WTC11 (cell line): Measurements from ENCODE around the gene P3H3. TPM values are rescaled to one million over a fixed set of nuclear protein-coding genes. Genes with fewer than 3 reads are reported as not detected.

Experiments used
- ATAC-seq: fragments of 200-7000 bp; cut with Tn5 transposase; 2 replicates; pipeline ENCODE4 v1.10.0; 2021; ENCODE audit warnings: mild to moderate bottlenecking, moderate library complexity
- CTCF ChIA-PET: fragments of 300-600 bp; sonication (Branson Sonifier 250); formaldehyde crosslinking; loops from one replicate; lab custom pipeline; 2021; ENCODE audit warnings: antibody characterized with exemption; lab: Charles Lee
- POLR2A ChIA-PET: fragments of 350-600 bp; sonication (Branson Sonifier 250); formaldehyde crosslinking; loops from one replicate; lab custom pipeline; 2021; ENCODE audit warnings: antibody characterized with exemption; lab: Charles Lee
- DNase-seq: peaks from one replicate; pipeline ENCODE4 v3.0.0; 2021; ENCODE audit warnings: low spot score
- H3K27ac Mint-ChIP-seq: 2 replicates; pipeline ENCODE4 v1.8.0; 2021; ENCODE audit warnings: mixed read lengths
- H3K27me3 Mint-ChIP-seq: 2 replicates; pipeline ENCODE4 v1.8.0; 2021; ENCODE audit warnings: low read depth, mild to moderate bottlenecking, moderate library complexity, mixed read lengths
- H3K36me3 Mint-ChIP-seq: 2 replicates; pipeline ENCODE4 v1.8.0; 2021; ENCODE audit warnings: mixed read lengths
- H3K4me1 Mint-ChIP-seq: 2 replicates; pipeline ENCODE4 v1.8.0; 2022; ENCODE audit warnings: mixed read lengths
- H3K4me3 Mint-ChIP-seq: 2 replicates; pipeline ENCODE4 v1.8.0; 2021; ENCODE audit warnings: mild to moderate bottlenecking, moderate library complexity, mixed read lengths
- H3K9me3 Mint-ChIP-seq: 2 replicates; pipeline ENCODE4 v1.8.0; 2021; ENCODE audit warnings: mixed read lengths
- CREB1 ChIP-seq: sonication (generic); formaldehyde crosslinking; IDR thresholded peaks from 2 replicates; pipeline ENCODE4 v1.8.0; 2023; ENCODE audit warnings: mild to moderate bottlenecking, missing genetic modification reagents
- CREM ChIP-seq: sonication (generic); formaldehyde crosslinking; IDR thresholded peaks from 2 replicates; pipeline ENCODE4 v1.8.1; 2022; ENCODE audit warnings: mild to moderate bottlenecking, missing genetic modification reagents, moderate library complexity
- ESRRA ChIP-seq: sonication (generic); formaldehyde crosslinking; IDR thresholded peaks from 2 replicates; pipeline ENCODE4 v1.8.1; 2022; ENCODE audit warnings: mild to moderate bottlenecking, missing genetic modification reagents, borderline replicate concordance
- FOXJ3 ChIP-seq: sonication (generic); formaldehyde crosslinking; IDR thresholded peaks from 2 replicates; pipeline ENCODE4 v1.9.0; 2021; ENCODE audit warnings: missing genetic modification reagents, mild to moderate bottlenecking, borderline replicate concordance
- FOXP4 ChIP-seq: sonication (generic); formaldehyde crosslinking; IDR thresholded peaks from 2 replicates; pipeline ENCODE4 v1.8.0; 2022; ENCODE audit warnings: mild to moderate bottlenecking, missing genetic modification reagents
- IRF2 ChIP-seq: sonication (generic); formaldehyde crosslinking; IDR thresholded peaks from 2 replicates; pipeline ENCODE4 v1.8.0; 2022; ENCODE audit warnings: low read depth, missing genetic modification reagents, borderline replicate concordance
- KAT7 ChIP-seq: sonication (generic); formaldehyde crosslinking; IDR thresholded peaks from 2 replicates; pipeline ENCODE4 v1.8.1; 2023; ENCODE audit warnings: missing genetic modification reagents, mild to moderate bottlenecking, borderline replicate concordance
- MLX ChIP-seq: sonication (generic); formaldehyde crosslinking; IDR thresholded peaks from 2 replicates; pipeline ENCODE4 v1.8.1; 2023; ENCODE audit warnings: mild to moderate bottlenecking, missing genetic modification reagents, moderate library complexity
- MXD4 ChIP-seq: fragments of 250-450 bp; sonication (Bioruptor Pico); IDR thresholded peaks from 2 replicates; pipeline ENCODE4 v1.8.0; 2021; ENCODE audit warnings: mild to moderate bottlenecking, moderate library complexity, borderline replicate concordance
- MYBL2 ChIP-seq: sonication (generic); formaldehyde crosslinking; IDR thresholded peaks from 2 replicates; pipeline ENCODE4 v1.8.1; 2023; ENCODE audit warnings: mild to moderate bottlenecking, moderate library complexity, missing genetic modification reagents
- PRRX2 ChIP-seq: fragments of 250-450 bp; sonication (Bioruptor Pico); IDR thresholded peaks from 2 replicates; pipeline ENCODE4 v1.8.0; 2021; ENCODE audit warnings: mild to moderate bottlenecking
- RELA ChIP-seq: sonication (generic); formaldehyde crosslinking; IDR thresholded peaks from 2 replicates; pipeline ENCODE4 v1.8.1; 2022; ENCODE audit warnings: missing genetic modification reagents, mild to moderate bottlenecking, borderline replicate concordance
- RORB ChIP-seq: fragments of 250-450 bp; sonication (Bioruptor Pico); IDR thresholded peaks from 2 replicates; pipeline ENCODE4 v1.9.0; 2021; ENCODE audit warnings: mild to moderate bottlenecking
- SMAD3 ChIP-seq: sonication (generic); formaldehyde crosslinking; IDR thresholded peaks from 2 replicates; pipeline ENCODE4 v1.8.0; 2022; ENCODE audit warnings: missing genetic modification reagents, mild to moderate bottlenecking, borderline replicate concordance
- SP1 ChIP-seq: sonication (generic); formaldehyde crosslinking; conservative IDR thresholded peaks from 2 replicates; pipeline ENCODE4 v1.8.1; 2022; ENCODE audit warnings: missing genetic modification reagents
- STAT6 ChIP-seq: sonication (generic); formaldehyde crosslinking; conservative IDR thresholded peaks from 2 replicates; pipeline ENCODE4 v1.8.1; 2023; ENCODE audit warnings: mild to moderate bottlenecking, low read depth, missing genetic modification reagents, moderate library complexity
- ZNF317 ChIP-seq: sonication (generic); formaldehyde crosslinking; IDR thresholded peaks from 2 replicates; pipeline ENCODE4 v1.8.1; 2023; ENCODE audit warnings: low read depth, mild to moderate bottlenecking, moderate library complexity, missing genetic modification reagents, borderline replicate concordance
- ZNF512 ChIP-seq: sonication (generic); formaldehyde crosslinking; IDR thresholded peaks from 2 replicates; pipeline ENCODE4 v1.8.1; 2022; ENCODE audit warnings: missing genetic modification reagents, borderline replicate concordance
- ZNF671 ChIP-seq: fragments of 250-450 bp; sonication (Bioruptor Pico); IDR thresholded peaks from 2 replicates; pipeline ENCODE4 v1.8.0; 2021; ENCODE audit warnings: mild to moderate bottlenecking
- total RNA-seq: library from RNA; stranded (reverse); gene quantifications from 3 replicates; pipeline ENCODE4 v1.2.3, GENCODE V29; 2021

P3H3 gene
- total RNA-seq, 1 experiment from 2014 or later = 50.7 TPM

- Mint-ChIP-seq H3K4me1 (peaks cover 35% of the 10 kb centered on the region), H3K9me3 (no peaks in the 10 kb centered on the region), H3K36me3 (peaks cover 36% of the 10 kb centered on the region), H3K27ac (no peak overlapping the region), H3K4me3 (peak overlapping the region; percentile 99), H3K27me3 (peaks cover 12% of the 10 kb centered on the region)
- ATAC-seq (no peak), DNase-seq (no peak)
- CTCF ChIA-PET = interaction anchor here (0.6 to 8.9 kb wide), 6 partner anchors 39 to 1883 kb away, joined by 3 to 110 read pairs (median 4); partner anchors contain the start of genes LAG3, MLF2 and PTMS
- TF ChIP-seq ESRRA (CRISPR knock-in tag) = no peak
- POLR2A ChIA-PET = interaction anchor here (0.5 to 1.9 kb wide), 3 partner anchors 64 to 167 kb away, joined by 3 to 7 read pairs (median 5); partner anchors contain the start of gene PTMS
Measured at GRCh38 chr12:6830286-6830890, 2.2 kb downstream of the P3H3 start.

- Mint-ChIP-seq H3K27me3 (peaks cover 10% of the 10 kb centered on the region), H3K4me1 (peaks cover 32% of the 10 kb centered on the region), H3K4me3 (peak overlapping the region; percentile 20; the same call in 1 of the 2 replicates), H3K9me3 (no peaks in the 10 kb centered on the region), H3K36me3 (peaks cover 41% of the 10 kb centered on the region), H3K27ac (no peak overlapping the region)
- ChIA-PET POLR2A (interaction anchor here (0.6 kb wide), 1 partner anchor 88 kb away, joined by 5 read pairs; no protein-coding TSS in a partner anchor), CTCF (interaction anchor here (0.7 to 8.9 kb wide), 6 partner anchors 10 to 275 kb away, joined by 3 to 110 read pairs (median 3); partner anchors contain the start of genes GPR162, IFFO1, LAG3 and PTMS)
- no peak for ATAC-seq
- no peak for TF ChIP-seq SMAD3 (CRISPR knock-in tag)
- TF ChIP-seq ZNF671 (CRISPR knock-in tag) = no peak
- no peak for TF ChIP-seq KAT7 (CRISPR knock-in tag)
- TF ChIP-seq STAT6 (CRISPR knock-in tag) = no peak
- no peak for TF ChIP-seq IRF2 (CRISPR knock-in tag)
- no peak for TF ChIP-seq CREB1 (CRISPR knock-in tag)
- no peak for TF ChIP-seq FOXP4
- no peak for TF ChIP-seq FOXJ3 (CRISPR knock-in tag)
- TF ChIP-seq MXD4 = no peak
- TF ChIP-seq MYBL2 (CRISPR knock-in tag) = no peak
- no peak for TF ChIP-seq RORB (CRISPR knock-in tag)
- no peak for TF ChIP-seq RELA (CRISPR knock-in tag)
- no peak for TF ChIP-seq ZNF512 (CRISPR knock-in tag)
- TF ChIP-seq ZNF317 (CRISPR knock-in tag) = no peak
- no peak for TF ChIP-seq SP1
- no peak for TF ChIP-seq CREM (CRISPR knock-in tag)
- no peak for TF ChIP-seq MLX (CRISPR knock-in tag)
- no peak for TF ChIP-seq PRRX2 (CRISPR knock-in tag)
- DNase-seq = no peak
Measured at GRCh38 chr12:6830999-6831398, 2.8 kb downstream of the P3H3 start.
